HEK293 (cell line): ENCODE measurements around the gene KIF5A.

Source experiments
- BCL11A ChIP-seq: fragments of 450-650 bp; formaldehyde crosslinking; IDR thresholded peaks from 2 replicates; pipeline ENCODE4 v1.5.1; 2016; ENCODE audit warnings: low read depth, missing biosample characterization, missing genetic modification characterization
- EGR2 ChIP-seq: fragments of 450-650 bp; formaldehyde crosslinking; IDR thresholded peaks from 2 replicates; pipeline ENCODE4 v1.5.1; 2016; ENCODE audit warnings: low read depth, missing biosample characterization, missing genetic modification characterization
- HOXD13 ChIP-seq: sonication (generic); formaldehyde crosslinking; IDR thresholded peaks from 2 replicates; pipeline ENCODE4 v1.8.0; 2022; ENCODE audit warnings: missing genetic modification reagents, borderline replicate concordance
- PRDM6 ChIP-seq: fragments of 450-650 bp; formaldehyde crosslinking; IDR thresholded peaks from 2 replicates; pipeline ENCODE4 v1.5.1; 2017; ENCODE audit warnings: missing biosample characterization, missing genetic modification characterization
- REST ChIP-seq: fragments of 450-650 bp; formaldehyde crosslinking; IDR thresholded peaks from 2 replicates; pipeline ENCODE4 v1.5.1; 2016; ENCODE audit warnings: missing biosample characterization, missing genetic modification characterization
- TCF7L2 ChIP-seq: IDR thresholded peaks from 2 replicates; pipeline ENCODE4 v1.6.1; 2011; ENCODE audit warnings: low read depth, mild to moderate bottlenecking, inconsistent platforms, low read length, moderate library complexity, borderline replicate concordance
- WT1 ChIP-seq: fragments of 450-650 bp; formaldehyde crosslinking; IDR thresholded peaks from 2 replicates; pipeline ENCODE4 v1.5.1; 2016; ENCODE audit warnings: missing biosample characterization, missing genetic modification characterization
- ZBTB48 ChIP-seq: fragments of 450-650 bp; formaldehyde crosslinking; IDR thresholded peaks from 2 replicates; pipeline ENCODE4 v1.5.1; 2016; ENCODE audit warnings: missing biosample characterization, missing genetic modification characterization
- ZFP37 ChIP-seq: fragments of 450-650 bp; formaldehyde crosslinking; IDR thresholded peaks from 2 replicates; pipeline ENCODE4 v1.5.1; 2016; ENCODE audit warnings: missing biosample characterization, missing genetic modification characterization
- ZNF2 ChIP-seq: fragments of 450-650 bp; formaldehyde crosslinking; IDR thresholded peaks from 2 replicates; pipeline ENCODE4 v1.5.1; 2016; ENCODE audit warnings: missing biosample characterization, missing genetic modification characterization
- ZNF221 ChIP-seq: fragments of 450-650 bp; formaldehyde crosslinking; IDR thresholded peaks from 2 replicates; pipeline ENCODE4 v1.5.1; 2017; ENCODE audit warnings: missing biosample characterization, missing genetic modification characterization, borderline replicate concordance
- ZNF302 ChIP-seq: fragments of 450-650 bp; formaldehyde crosslinking; IDR thresholded peaks from 2 replicates; pipeline ENCODE4 v1.5.1; 2016; ENCODE audit warnings: missing biosample characterization, missing genetic modification characterization, low read depth
- ZNF341 ChIP-seq: fragments of 450-650 bp; formaldehyde crosslinking; IDR thresholded peaks from 2 replicates; pipeline ENCODE4; 2016; ENCODE audit warnings: low read depth, missing biosample characterization, missing genetic modification characterization
- ZNF354C ChIP-seq: fragments of 450-650 bp; formaldehyde crosslinking; IDR thresholded peaks from 2 replicates; pipeline ENCODE4 v1.5.1; 2016; ENCODE audit warnings: missing biosample characterization, missing genetic modification characterization, low read depth, borderline replicate concordance
- ZNF501 ChIP-seq: fragments of 450-650 bp; formaldehyde crosslinking; IDR thresholded peaks from 2 replicates; pipeline ENCODE4 v1.5.1; 2016; ENCODE audit warnings: missing biosample characterization, missing genetic modification characterization
- ZNF521 ChIP-seq: fragments of 450-650 bp; formaldehyde crosslinking; IDR thresholded peaks from 2 replicates; pipeline ENCODE4 v1.5.1; 2017; ENCODE audit warnings: missing biosample characterization, mild to moderate bottlenecking, missing genetic modification characterization
- ZNF596 ChIP-seq: fragments of 450-650 bp; IDR thresholded peaks from 2 replicates; pipeline ENCODE4 v1.5.0; 2018; ENCODE audit warnings: missing biosample characterization, mild to moderate bottlenecking, missing genetic modification characterization, moderate library complexity
- ZNF660 ChIP-seq: fragments of 450-650 bp; IDR thresholded peaks from 2 replicates; pipeline ENCODE4 v1.5.1; 2018; ENCODE audit warnings: missing biosample characterization, mild to moderate bottlenecking, missing genetic modification characterization
- ZNF76 ChIP-seq: fragments of 450-650 bp; formaldehyde crosslinking; IDR thresholded peaks from 2 replicates; pipeline ENCODE4; 2016; ENCODE audit warnings: low read depth, missing biosample characterization, missing genetic modification characterization, borderline replicate concordance
- ZNF837 ChIP-seq: fragments of 450-650 bp; formaldehyde crosslinking; IDR thresholded peaks from 2 replicates; pipeline ENCODE4 v1.5.1; 2016; ENCODE audit warnings: missing biosample characterization, missing genetic modification characterization
- TF ChIP-seq, protein P1 (sequence below): fragments of 450-650 bp; formaldehyde crosslinking; IDR thresholded peaks from 2 replicates; pipeline ENCODE4 v1.5.1; 2016; ENCODE audit warnings: missing biosample characterization, missing genetic modification characterization
- TF ChIP-seq, protein P2 (sequence below): fragments of 450-650 bp; formaldehyde crosslinking; IDR thresholded peaks from 2 replicates; pipeline ENCODE4 v1.5.1; 2016; ENCODE audit warnings: missing biosample characterization, missing genetic modification characterization
- TF ChIP-seq, protein P3 (sequence below): IDR thresholded peaks from 2 replicates; pipeline ENCODE4 v1.6.1; 2011; ENCODE audit warnings: mild to moderate bottlenecking, low read depth, low read length, borderline replicate concordance
- TF ChIP-seq, protein P4 (sequence below): fragments of 450-650 bp; formaldehyde crosslinking; IDR thresholded peaks from 2 replicates; pipeline ENCODE4 v1.5.1; 2016; ENCODE audit warnings: missing biosample characterization, missing genetic modification characterization
- TF ChIP-seq, protein P5 (sequence below): fragments of 450-650 bp; formaldehyde crosslinking; IDR thresholded peaks from 2 replicates; pipeline ENCODE4 v1.5.1; 2016; ENCODE audit warnings: missing biosample characterization, missing genetic modification characterization

Gene KIF5A

GRCh38 chr12:57632958-57633840 is 83.4 kb downstream of the KIF5A start, which contains the start of gene B4GALNT1 (continued):
- TF ChIP-seq BCL11A (tag by site-specific recombination) (no peak), ZBTB48 (no peak), ZFP37 (tag by site-specific recombination) (no peak), ZNF354C (tag by site-specific recombination) (no peak), REST (tag by site-specific recombination) (no peak), ZNF596 (tag by site-specific recombination) (no peak), ZNF221 (tag by site-specific recombination) (no peak), ZNF76 (peak; percentile 29; the same call in 1 of the 2 replicates), ZNF660 (tag by site-specific recombination) (peak; percentile 66; the same call in 1 of the 2 replicates), HOXD13 (CRISPR knock-in tag) (no peak), WT1 (no peak), PRDM6 (tag by site-specific recombination) (no peak), ZNF302 (tag by site-specific recombination) (no peak), TCF7L2 (no peak), ZNF2 (tag by site-specific recombination) (peak; percentile 87), ZNF837 (no peak), ZNF501 (tag by site-specific recombination) (peak; percentile 40; the same call in 1 of the 2 replicates), ZNF521 (tag by site-specific recombination) (no peak), ZNF341 (tag by site-specific recombination) (peak; percentile 83), EGR2 (tag by site-specific recombination) (peak; percentile 89)
- TF ChIP-seq, protein P1, sequence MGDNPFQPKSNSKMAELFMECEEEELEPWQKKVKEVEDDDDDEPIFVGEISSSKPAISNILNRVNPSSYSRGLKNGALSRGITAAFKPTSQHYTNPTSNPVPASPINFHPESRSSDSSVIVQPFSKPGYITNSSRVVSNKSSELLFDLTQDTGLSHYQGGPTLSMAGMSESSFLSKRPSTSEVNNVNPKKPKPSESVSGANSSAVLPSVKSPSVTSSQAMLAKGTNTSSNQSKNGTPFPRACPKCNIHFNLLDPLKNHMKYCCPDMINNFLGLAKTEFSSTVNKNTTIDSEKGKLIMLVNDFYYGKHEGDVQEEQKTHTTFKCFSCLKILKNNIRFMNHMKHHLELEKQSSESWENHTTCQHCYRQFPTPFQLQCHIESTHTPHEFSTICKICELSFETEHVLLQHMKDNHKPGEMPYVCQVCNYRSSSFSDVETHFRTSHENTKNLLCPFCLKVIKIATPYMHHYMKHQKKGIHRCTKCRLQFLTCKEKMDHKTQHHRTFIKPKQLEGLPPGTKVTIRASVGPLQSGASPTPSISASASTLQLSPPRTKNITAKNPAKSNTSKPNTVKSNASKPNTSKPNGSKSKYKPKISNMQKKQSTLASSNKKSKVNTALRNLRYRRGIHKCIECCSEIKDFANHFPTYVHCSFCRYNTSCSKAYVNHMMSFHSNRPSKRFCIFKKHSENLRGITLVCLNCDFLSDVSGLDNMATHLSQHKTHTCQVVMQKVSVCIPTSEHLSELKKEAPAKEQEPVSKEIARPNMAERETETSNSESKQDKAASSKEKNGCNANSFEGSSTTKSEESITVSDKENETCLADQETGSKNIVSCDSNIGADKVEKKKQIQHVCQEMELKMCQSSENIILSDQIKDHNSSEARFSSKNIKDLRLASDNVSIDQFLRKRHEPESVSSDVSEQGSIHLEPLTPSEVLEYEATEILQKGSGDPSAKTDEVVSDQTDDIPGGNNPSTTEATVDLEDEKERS (tag by site-specific recombination) = no peak
- TF ChIP-seq, protein P2, sequence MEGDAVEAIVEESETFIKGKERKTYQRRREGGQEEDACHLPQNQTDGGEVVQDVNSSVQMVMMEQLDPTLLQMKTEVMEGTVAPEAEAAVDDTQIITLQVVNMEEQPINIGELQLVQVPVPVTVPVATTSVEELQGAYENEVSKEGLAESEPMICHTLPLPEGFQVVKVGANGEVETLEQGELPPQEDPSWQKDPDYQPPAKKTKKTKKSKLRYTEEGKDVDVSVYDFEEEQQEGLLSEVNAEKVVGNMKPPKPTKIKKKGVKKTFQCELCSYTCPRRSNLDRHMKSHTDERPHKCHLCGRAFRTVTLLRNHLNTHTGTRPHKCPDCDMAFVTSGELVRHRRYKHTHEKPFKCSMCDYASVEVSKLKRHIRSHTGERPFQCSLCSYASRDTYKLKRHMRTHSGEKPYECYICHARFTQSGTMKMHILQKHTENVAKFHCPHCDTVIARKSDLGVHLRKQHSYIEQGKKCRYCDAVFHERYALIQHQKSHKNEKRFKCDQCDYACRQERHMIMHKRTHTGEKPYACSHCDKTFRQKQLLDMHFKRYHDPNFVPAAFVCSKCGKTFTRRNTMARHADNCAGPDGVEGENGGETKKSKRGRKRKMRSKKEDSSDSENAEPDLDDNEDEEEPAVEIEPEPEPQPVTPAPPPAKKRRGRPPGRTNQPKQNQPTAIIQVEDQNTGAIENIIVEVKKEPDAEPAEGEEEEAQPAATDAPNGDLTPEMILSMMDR = peak; percentile 93
- TF ChIP-seq, protein P3, sequence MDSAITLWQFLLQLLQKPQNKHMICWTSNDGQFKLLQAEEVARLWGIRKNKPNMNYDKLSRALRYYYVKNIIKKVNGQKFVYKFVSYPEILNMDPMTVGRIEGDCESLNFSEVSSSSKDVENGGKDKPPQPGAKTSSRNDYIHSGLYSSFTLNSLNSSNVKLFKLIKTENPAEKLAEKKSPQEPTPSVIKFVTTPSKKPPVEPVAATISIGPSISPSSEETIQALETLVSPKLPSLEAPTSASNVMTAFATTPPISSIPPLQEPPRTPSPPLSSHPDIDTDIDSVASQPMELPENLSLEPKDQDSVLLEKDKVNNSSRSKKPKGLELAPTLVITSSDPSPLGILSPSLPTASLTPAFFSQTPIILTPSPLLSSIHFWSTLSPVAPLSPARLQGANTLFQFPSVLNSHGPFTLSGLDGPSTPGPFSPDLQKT = no peak
- TF ChIP-seq, protein P4, sequence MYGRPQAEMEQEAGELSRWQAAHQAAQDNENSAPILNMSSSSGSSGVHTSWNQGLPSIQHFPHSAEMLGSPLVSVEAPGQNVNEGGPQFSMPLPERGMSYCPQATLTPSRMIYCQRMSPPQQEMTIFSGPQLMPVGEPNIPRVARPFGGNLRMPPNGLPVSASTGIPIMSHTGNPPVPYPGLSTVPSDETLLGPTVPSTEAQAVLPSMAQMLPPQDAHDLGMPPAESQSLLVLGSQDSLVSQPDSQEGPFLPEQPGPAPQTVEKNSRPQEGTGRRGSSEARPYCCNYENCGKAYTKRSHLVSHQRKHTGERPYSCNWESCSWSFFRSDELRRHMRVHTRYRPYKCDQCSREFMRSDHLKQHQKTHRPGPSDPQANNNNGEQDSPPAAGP = peak; percentile 67; the same call in 1 of the 2 replicates
- TF ChIP-seq, protein P5, sequence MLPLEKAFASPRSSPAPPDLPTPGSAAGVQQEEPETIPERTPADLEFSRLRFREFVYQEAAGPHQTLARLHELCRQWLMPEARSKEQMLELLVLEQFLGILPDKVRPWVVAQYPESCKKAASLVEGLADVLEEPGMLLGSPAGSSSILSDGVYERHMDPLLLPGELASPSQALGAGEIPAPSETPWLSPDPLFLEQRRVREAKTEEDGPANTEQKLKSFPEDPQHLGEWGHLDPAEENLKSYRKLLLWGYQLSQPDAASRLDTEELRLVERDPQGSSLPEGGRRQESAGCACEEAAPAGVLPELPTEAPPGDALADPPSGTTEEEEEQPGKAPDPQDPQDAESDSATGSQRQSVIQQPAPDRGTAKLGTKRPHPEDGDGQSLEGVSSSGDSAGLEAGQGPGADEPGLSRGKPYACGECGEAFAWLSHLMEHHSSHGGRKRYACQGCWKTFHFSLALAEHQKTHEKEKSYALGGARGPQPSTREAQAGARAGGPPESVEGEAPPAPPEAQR = no peak
